GM21515 (cell line): ENCODE data around the gene TIMP2.
"Not testable (repeated sequence)": the region's sequence is repeated elsewhere in the genome, so short reads cannot be mapped to it uniquely, and the experiment has no call there.

ENCODE experiments used
- ATAC-seq: cut with Tn5 transposase; IDR thresholded peaks from one replicate; pipeline ENCODE4 v1.9.1; 2021; ENCODE audit not compliant: unreplicated experiment

TIMP2 gene

GRCh38 chr17:78956254-78956653 is 31.1 kb upstream of the TIMP2 start:
- ATAC-seq = no peak

- no peak for ATAC-seq
These were observed 29.5 kb upstream of the TIMP2 start for GRCh38 chr17:78954684-78955083.

DNA sequence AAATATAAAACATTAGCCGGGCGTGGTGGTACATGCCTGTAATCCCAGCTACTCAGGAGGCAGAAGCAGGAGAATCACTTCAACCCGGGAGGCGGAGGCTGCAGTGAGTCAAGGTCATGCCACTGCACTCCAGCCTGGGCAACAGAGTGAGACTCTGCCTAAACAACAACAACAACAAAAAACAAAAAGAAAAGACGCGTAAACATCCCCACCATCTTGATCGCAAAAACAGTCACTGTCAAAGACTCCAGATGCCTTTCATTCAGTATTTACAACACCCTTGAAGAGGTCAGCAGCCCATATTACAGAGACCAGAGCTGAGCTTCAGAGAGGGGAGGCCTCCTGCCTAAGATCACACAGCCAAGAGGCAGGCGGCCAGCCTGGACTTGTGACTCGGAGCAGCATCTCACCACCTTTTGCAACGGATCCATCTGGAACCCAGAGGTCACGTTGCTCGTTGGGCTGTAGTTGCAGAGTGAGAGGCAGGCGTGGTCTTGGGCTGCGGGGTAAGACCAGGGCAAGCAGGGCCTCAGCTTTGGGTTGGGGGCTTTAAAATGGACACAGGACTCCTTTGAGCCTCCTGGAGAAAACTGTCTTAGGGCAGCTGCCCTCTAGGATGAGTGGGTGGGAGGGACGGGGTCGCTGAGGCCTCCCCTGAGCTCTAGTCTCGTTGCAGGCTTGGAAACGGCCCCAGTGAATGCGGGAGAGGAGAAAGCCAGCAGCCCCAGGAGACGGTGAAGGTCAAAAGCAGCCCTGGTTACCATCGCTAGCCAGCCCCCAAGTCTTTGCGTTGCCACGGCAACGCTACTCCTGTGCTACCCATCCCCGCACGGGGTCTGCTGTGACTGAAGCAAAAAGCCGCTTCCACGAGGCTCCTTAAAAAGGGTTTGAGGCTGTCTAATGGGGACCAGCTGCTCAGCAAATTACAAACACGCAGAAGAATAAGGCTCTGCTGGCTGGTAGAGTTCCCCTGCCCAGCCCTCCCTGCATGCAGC is 28.5 kb upstream of the TIMP2 start:
- no peak for ATAC-seq

- no peak for ATAC-seq
These were observed 27.5 kb upstream of the TIMP2 start for GRCh38 chr17:78952706-78953105.

DNA sequence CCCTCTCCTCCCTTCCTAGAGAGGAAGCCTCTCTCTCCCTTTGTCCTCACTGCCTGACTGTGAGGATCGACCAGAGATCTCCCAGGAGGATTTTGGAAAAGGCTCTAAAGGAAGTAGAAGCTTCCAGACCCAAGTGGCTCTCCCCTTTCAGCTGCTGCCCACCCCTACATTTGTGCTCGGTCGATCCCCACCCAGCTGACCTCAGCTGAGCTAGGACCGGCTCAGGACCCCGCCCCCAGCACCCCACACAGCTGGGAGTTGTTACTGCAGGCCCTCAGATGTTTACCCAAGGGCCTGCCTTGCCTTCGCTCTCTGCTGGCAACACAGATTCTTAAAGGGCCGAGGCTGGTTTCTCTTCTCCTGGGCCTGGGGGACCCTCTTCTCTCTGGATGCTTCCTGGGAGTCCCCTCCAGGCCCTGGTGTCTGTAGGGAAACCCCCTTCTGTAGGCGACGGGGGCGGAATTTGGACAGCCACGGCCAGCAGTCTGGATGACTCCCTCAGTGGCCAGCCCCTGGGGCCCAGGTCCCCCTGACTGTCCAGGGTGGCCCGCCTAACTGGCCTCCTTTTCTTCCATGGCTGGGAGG is 26.9 kb upstream of the TIMP2 start:
- no peak for ATAC-seq

DNA sequence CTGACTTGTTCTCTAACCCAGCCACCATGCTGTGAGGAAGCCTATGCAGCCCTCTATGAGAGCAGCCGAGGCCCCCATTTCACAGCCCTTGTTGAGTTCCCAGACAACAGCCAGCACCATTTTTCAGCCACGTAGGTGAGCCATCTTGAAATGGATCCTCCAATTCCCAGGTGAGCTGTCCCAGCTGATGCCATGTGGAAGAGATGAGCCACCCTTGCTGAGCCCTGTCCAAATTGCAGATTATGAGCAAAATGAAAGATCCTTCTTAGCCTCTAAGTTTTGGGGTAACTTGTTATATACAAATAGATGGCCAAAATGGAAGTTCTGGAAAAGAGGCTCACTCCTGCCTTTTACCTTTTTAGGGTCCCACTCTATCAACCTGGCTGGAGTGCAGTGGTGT is 25.7 kb upstream of the TIMP2 start:
- ATAC-seq = no peak

DNA sequence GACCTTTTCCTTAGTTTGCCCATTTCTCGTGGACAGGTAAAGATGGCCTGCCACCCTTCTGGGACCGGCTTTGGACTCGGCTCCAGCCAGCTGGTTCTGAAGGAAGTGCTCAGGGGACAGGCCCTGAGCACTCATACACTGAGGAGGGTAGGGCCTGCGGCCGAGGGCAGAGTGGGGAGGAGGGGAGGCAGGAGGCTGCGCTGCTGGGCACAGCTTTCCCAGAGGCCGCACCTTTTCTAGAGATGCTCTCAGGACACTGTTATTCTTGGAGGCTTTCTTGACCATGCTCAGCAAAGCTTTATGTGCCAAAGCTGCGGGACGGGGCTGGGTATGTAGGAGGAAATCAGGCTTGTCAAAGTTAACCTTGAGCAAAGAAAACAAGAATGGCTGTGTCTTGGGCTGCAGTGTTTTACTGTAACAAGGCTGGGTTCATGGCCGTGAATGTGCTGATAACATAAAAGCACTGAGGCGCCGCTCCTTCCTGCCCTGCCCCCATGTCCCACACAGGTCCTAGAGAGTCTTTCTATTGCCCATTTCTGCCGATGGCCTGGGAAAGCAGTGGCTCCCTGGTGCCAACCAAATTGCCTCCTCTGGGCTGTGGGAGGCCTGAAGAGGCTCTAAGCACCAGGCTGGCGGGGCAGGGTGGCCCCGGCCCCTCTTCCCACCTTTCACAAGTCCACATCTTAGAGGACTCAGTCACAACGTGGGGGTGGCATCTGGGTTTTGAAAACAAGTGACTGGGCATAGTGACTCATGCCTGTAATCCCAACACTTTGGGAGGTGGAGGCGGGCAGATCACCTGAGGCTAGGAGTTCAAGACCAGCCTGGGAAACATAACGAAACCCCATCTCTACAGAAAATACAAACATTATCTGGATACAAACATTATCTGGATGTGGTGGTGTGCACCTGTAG is 22.3 kb upstream of the TIMP2 start:
- ATAC-seq = no peak

DNA sequence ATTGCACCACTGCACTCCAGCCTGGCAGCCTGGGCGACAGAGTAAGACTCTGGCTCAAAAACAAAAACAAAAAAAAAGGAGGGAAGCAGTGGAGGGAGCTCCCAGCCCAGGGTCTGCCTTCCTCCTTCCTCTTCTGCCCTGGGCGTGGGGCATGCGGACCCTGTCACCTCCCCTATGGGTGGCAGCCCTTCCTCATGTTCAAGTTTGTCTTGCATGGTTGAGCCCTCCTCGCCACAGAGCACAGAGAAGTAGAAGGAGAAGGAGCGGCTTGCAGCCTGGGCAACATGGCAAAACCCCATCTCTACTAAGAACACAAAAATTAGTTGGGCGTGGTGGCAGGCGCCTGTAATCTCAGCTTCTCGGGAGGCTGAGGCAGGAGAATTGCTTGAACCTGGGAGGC is 21.4 kb upstream of the TIMP2 start:
- no peak for ATAC-seq

GRCh38 chr17:78946131-78946530 is 20.9 kb upstream of the TIMP2 start:
- ATAC-seq = no peak

GRCh38 chr17:78945455-78945854 is 20.3 kb upstream of the TIMP2 start:
- not testable (repeated sequence) for ATAC-seq

GRCh38 chr17:78944956-78945355 is 19.8 kb upstream of the TIMP2 start:
- ATAC-seq = no peak

DNA sequence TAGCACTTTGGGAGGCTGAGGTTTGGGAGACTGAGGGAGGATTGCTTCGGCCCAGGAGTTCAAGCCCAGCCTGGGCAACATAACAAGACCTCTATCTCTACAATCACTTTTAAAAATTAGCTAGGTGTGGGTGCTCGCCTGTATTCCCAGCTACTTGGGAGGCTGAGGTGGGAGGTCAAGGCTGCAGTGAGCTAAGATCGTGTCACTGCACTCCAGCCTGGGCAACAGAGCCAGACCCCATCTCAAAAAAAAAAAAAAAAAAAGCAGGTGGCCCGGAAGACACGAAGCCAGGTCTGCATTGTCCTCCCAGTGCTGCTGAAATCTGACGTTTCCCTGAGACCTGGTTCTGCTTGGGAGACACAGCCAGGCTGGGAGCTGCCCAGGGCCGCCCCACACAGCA is 18.8 kb upstream of the TIMP2 start:
- ATAC-seq = no peak

- ATAC-seq = no peak
These were observed 15.5 kb upstream of the TIMP2 start for GRCh38 chr17:78940708-78941107.

GRCh38 chr17:78940258-78940657 is 15.1 kb upstream of the TIMP2 start:
- no peak for ATAC-seq

DNA sequence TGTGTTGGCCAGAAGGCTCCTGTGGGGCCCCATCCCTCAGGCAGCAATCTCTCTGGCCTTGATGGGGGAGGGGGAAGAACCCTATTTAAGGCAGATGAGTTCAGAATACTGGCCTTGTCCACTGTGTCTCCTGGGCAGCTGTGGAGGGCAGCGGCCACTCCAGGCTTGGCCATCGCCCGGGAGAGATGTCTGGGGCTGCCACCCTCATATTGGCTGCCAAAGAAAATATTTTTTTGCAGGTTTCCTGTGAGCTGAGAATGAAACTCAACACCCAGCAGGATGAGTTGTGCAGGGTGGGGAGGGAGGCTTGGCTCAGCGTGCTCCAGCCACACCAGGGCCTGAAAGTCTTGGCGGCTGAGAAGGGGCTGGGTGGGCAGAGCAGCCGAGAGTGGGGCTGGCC is 14.4 kb upstream of the TIMP2 start:
- ATAC-seq = no peak

- no peak for ATAC-seq
These were observed 12.4 kb upstream of the TIMP2 start for GRCh38 chr17:78937561-78937960.

DNA sequence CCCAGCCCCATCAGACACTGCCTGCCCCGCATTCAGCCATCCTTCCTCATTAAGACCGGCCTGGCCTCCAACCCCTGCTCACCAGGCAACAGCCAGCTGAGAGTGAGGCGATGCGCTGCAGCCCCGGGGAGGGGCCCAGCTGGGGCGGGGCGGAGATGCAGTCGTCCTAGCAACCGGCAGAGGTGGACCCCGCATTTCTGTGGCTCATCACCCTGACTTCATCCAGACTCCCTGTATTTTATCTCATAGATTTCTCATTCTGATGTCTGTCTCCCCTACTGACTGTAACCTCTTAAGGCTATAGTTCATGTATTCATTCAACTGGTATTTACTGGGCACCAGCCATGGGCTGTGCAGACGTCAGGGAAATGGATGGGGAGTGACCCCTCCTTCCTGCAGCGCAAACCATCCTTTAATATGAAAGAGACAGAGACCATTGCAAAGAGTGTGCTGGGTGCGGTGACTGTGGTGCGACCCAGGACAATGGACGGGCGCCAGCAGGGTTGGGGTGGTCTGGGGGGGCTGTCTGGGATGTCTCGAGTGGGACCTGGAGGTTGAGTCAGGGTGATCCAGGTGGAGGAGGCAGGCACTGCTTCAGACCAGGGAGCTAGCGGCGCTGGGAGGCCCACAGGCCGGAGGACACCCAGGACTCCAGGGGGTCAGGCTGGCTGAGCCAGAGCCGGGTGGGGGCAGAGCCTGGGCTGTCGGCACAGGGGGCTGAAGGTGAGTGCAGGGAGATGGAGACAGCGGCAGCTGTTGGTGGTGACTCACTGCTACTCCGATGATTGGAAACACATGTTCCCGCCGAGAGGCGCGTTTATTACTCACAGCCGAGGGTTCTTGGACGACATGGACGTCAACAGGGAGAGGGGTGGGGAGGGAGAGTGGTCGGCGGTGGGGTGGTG is 10.5 kb upstream of the TIMP2 start:
- no peak for ATAC-seq

DNA sequence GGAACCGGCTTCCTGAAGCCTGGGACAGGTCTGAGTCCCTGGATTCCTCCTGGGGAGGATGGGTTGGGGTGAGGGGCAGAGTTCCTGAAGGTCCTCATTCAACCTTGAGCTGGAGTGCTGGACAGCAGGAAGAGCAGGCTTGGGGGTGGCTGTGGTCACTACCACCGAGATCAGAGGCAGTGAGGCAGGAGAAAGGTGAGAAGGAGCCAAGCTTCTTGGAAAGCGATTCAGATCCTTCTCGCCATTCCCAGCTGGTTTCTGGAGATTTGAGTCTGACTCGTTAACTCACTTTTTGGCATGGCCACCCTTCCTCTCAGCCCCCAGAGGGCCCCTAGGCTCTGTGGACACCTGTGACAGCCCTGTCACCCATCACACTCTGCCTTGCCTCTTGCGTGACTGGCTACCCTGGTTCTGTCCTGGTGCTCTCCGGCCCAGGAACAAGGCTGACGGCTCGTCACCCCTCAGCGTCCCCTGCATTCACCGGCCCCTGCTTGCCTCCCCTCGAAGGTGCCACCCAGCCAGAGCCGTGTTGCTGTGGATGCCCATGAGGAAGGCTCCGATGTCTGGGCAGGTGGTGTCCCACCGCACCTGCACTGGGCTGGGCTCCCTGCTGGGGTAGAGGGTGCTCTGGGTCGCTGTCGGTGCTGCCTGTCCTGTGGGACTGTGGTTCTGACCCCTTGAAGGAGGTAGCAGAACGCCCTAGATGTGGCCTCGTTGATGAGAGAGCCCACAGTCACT is 9.7 kb upstream of the TIMP2 start:
- ATAC-seq = no peak

DNA sequence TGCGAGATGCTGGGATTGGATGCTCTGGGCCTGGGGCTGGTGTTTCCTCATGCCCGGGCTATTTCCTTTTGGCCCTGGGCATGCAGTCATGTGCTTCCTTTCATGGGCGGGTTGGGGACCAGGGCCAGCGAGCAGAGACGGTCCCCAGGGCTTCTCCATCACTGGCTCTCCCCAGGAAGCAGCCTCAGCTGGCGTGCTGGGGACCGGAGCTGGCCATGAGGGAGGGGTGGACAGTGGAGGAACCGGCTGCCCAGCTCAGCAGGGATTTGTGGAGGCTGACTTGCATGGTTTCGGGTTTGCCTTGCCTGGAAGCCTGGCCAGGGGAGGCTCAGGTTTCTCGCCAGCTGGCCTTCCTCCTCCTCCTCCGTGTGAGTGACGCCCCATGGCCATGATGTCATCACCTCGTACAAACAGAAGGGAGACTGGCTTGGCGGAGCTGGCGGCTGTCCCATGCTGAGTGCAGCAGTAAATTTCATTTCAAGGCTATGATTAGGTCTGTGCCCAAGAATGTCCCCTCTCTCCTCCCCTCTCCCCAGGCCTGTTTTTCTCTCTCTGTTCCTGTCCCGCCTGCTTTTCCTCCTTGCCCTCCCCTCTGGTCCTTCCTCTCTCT is 8.9 kb upstream of the TIMP2 start:
- no peak for ATAC-seq
